HepG2 (cell line): ENCODE data around the gene FSIP1. TPM values are rescaled to one million over a fixed set of nuclear protein-coding genes. Genes with fewer than 3 reads are reported as not detected.
A peak's percentile ranks its signal among the peaks of the same experiment; 100 is the strongest.

Experiments used
- ARID4A ChIP-seq: sonication (generic); formaldehyde crosslinking; IDR thresholded peaks from 2 replicates; pipeline ENCODE4 v1.5.0; 2020; ENCODE audit warnings: mild to moderate bottlenecking, missing genetic modification reagents, borderline replicate concordance
- NAIF1 ChIP-seq: sonication (generic); formaldehyde crosslinking; IDR thresholded peaks from 2 replicates; pipeline ENCODE4 v1.5.0; 2020; ENCODE audit warnings: mild to moderate bottlenecking, missing genetic modification reagents, borderline replicate concordance
- PLRG1 ChIP-seq: fragments of 450-650 bp; conservative IDR thresholded peaks from 2 replicates; pipeline ENCODE4 v1.6.1; 2016
- SNAPC4 ChIP-seq: sonication (generic); formaldehyde crosslinking; IDR thresholded peaks from 2 replicates; pipeline ENCODE4 v1.4.0; 2020; ENCODE audit warnings: mild to moderate bottlenecking, missing genetic modification reagents
- SSRP1 ChIP-seq: IDR thresholded peaks from 2 replicates; pipeline ENCODE4 v1.6.1; 2016; ENCODE audit warnings: control low read depth
- TBX2 ChIP-seq: sonication (generic); formaldehyde crosslinking; IDR thresholded peaks from 2 replicates; pipeline ENCODE4 v1.5.0; 2020; ENCODE audit warnings: missing genetic modification reagents, mild to moderate bottlenecking, borderline replicate concordance
- ZBTB33 ChIP-seq: sonication (generic); formaldehyde crosslinking; IDR thresholded peaks from 2 replicates; pipeline ENCODE4 v1.4.0; 2020; ENCODE audit warnings: missing genetic modification reagents
- ZBTB34 ChIP-seq: sonication (generic); formaldehyde crosslinking; IDR thresholded peaks from 2 replicates; pipeline ENCODE4 v1.8.0; 2022; ENCODE audit warnings: mild to moderate bottlenecking, missing genetic modification reagents
- ZBTB8A ChIP-seq: sonication (generic); formaldehyde crosslinking; IDR thresholded peaks from 2 replicates; pipeline ENCODE4 v1.4.0; 2020; ENCODE audit warnings: mild to moderate bottlenecking, low read depth, missing genetic modification reagents, borderline replicate concordance
- ZFP82 ChIP-seq: sonication (generic); formaldehyde crosslinking; IDR thresholded peaks from 2 replicates; pipeline ENCODE4 v1.5.1; 2020; ENCODE audit warnings: mild to moderate bottlenecking, missing genetic modification reagents, borderline replicate concordance
- ZNF160 ChIP-seq: sonication (generic); formaldehyde crosslinking; IDR thresholded peaks from 2 replicates; pipeline ENCODE4 v1.8.0; 2022; ENCODE audit warnings: mild to moderate bottlenecking, inconsistent platforms, missing genetic modification reagents
- ZNF205 ChIP-seq: IDR thresholded peaks from 2 replicates; pipeline ENCODE4 v1.6.1; 2018; ENCODE audit warnings: missing biosample characterization, missing genetic modification reagents
- ZNF230 ChIP-seq: sonication (generic); formaldehyde crosslinking; IDR thresholded peaks from 2 replicates; pipeline ENCODE4 v1.4.0; 2020; ENCODE audit warnings: mild to moderate bottlenecking, missing genetic modification reagents
- ZNF253 ChIP-seq: sonication (generic); formaldehyde crosslinking; IDR thresholded peaks from 2 replicates; pipeline ENCODE4 v1.8.0; 2022; ENCODE audit warnings: mild to moderate bottlenecking, missing genetic modification reagents, borderline replicate concordance
- polyA plus RNA-seq, 8 experiments: library from polyadenylated mRNA; depleted of rRNA in 3 of 8; stranded (reverse) in 7 of 8; unstranded in 1 of 8; fragments of >200 nt; fragmentation: Illumina TruSeq in 4 of 8; extraction: Trizol in 4 of 8; gene quantifications; 2 replicates each; pipeline versions ENCODE4 v1.2.1 to v1.2.3, GENCODE V29; 2011 to 2016; ENCODE audit warnings: low read depth in 4 of 8, missing spikeins in 1 of 8, mixed read lengths in 1 of 8; ENCODE audit not compliant: insufficient read depth in 1 of 8
- total RNA-seq, 5 experiments: library from RNA; depleted of rRNA; stranded (reverse); fragments of >200 nt; fragmentation: Illumina TruSeq; extraction: Trizol; gene quantifications; 2 replicates each; pipeline ENCODE4 v1.2.3, GENCODE V29; 2016; ENCODE audit warnings: low read depth in 1 of 5
- TF ChIP-seq, protein P1 (sequence below): IDR thresholded peaks from 2 replicates; pipeline ENCODE4 v1.6.1; 2012; ENCODE audit warnings: low read depth, low read length, improper control_type of control experiment

Gene FSIP1
- total and polyA plus RNA-seq, 2 of the 13 experiments (the other 11 are each of a cell fraction or from before 2014, with no cell fraction given), result 0.18 TPM; not detected in 1

GRCh38 chr15:39581242-39581792, 201.3 kb downstream of the FSIP1 start (continued):
- TF ChIP-seq ZBTB34 (CRISPR knock-in tag) (no peak), ARID4A (CRISPR knock-in tag) (no peak; the same call in 1 of the 2 replicates), ZNF205 (CRISPR knock-in tag) (no peak), ZNF160 (CRISPR knock-in tag) (no peak), PLRG1 (no peak), TBX2 (peak; percentile 2; the same call in 1 of the 2 replicates), ZNF253 (CRISPR knock-in tag) (no peak), SNAPC4 (no peak), NAIF1 (CRISPR knock-in tag) (peak; percentile 10; the same call in 1 of the 2 replicates), ZBTB33 (no peak), ZBTB8A (CRISPR knock-in tag) (no peak), ZNF230 (CRISPR knock-in tag) (no peak), SSRP1 (CRISPR knock-in tag) (0 out of 2 replicates have a peak, but pooled peaks have one; percentile 44), ZFP82 (CRISPR knock-in tag) (no peak)
- TF ChIP-seq, protein P1, sequence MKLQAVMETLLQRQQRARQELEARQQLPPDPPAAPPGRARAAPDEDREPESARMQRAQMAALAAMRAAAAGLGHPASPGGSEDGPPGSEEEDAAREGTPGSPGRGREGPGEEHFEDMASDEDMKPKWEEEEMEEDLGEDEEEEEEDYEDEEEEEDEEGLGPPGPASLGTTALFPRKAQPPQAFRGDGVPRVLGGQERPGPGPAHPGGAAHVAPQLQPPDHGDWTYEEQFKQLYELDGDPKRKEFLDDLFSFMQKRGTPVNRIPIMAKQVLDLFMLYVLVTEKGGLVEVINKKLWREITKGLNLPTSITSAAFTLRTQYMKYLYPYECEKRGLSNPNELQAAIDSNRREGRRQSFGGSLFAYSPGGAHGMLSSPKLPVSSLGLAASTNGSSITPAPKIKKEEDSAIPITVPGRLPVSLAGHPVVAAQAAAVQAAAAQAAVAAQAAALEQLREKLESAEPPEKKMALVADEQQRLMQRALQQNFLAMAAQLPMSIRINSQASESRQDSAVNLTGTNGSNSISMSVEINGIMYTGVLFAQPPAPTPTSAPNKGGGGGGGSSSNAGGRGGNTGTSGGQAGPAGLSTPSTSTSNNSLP, result no peak
